Measurements from ENCODE around the gene LAT. TPM values are rescaled to one million over a fixed set of nuclear protein-coding genes. Genes with fewer than 3 reads are reported as not detected.

LAT gene
- total RNA-seq, 2 experiments from 2014 or later: 250 to 276 TPM

DNA sequence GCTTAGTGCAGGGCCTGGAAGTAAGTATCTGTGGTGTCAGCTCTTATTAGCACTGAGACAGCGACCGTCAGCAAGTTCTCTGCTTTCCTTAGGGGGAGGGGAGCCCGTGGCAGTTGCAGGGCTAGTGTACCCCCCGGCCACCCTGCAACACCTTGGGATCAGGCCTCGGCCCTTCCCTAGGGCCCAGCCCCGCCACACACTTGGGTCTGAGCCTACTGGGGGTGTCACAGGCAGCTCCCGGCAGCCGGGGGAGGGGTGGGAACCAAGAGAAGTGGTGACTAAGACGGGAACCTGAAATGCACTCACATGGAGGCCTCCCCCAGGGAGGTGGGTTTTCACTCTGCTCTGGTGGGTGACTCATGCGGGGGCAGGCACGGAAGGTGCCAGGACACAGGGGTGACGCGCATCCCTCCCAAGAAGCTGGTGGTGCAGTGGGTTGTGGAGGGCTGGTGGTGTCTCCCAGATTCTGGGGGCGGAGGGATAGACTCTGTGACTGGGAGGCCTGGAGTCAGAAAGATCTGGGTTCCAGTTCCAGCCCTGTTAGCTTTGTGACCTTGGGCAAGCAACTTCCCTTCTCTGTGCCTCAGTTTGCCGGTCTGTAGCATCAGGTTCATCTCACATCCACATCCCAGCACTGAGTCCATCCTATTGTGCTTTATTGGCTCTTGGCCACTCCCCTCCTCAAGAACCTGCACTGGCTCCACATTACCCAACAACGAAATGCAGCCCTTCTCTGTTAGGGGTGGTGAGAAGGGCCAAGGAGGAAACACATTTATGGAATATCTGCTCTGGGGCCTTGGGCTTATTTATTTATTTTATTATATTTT is 44.5 kb downstream of the LAT start:
- intact Hi-C loops (cut with micrococcal nuclease): loop anchor here (1.0 to 10.0 kb wide), 2 partner anchors 8 to 55 kb away; no protein-coding TSS in a partner anchor
- H3K9me3 Mint-ChIP-seq: no peaks in the 10 kb centered on the region
- H3K4me3 Mint-ChIP-seq: peak overlapping the region; percentile 23
- no peaks in the 10 kb centered on the region for H3K27me3 Mint-ChIP-seq
- DNase-seq: peak; percentile 96
- POLR2A ChIA-PET: interaction anchor here (1.1 to 2.7 kb wide), 7 partner anchors 9 to 55 kb away, joined by 3 to 29 read pairs (median 4); partner anchors contain the start of genes LAT and SPNS1
- H3K36me3 Mint-ChIP-seq: no peaks in the 10 kb centered on the region
- H3K4me1 Mint-ChIP-seq (ENCODE audit: low read depth): peaks cover 44% of the 10 kb centered on the region
- CTCF ChIA-PET: interaction anchor here (1.3 to 1.8 kb wide), 2 partner anchors 9 to 52 kb away, joined by 3 to 5 read pairs; no protein-coding TSS in a partner anchor
- H3K27ac Mint-ChIP-seq: peak overlapping the region; percentile 78

DNA sequence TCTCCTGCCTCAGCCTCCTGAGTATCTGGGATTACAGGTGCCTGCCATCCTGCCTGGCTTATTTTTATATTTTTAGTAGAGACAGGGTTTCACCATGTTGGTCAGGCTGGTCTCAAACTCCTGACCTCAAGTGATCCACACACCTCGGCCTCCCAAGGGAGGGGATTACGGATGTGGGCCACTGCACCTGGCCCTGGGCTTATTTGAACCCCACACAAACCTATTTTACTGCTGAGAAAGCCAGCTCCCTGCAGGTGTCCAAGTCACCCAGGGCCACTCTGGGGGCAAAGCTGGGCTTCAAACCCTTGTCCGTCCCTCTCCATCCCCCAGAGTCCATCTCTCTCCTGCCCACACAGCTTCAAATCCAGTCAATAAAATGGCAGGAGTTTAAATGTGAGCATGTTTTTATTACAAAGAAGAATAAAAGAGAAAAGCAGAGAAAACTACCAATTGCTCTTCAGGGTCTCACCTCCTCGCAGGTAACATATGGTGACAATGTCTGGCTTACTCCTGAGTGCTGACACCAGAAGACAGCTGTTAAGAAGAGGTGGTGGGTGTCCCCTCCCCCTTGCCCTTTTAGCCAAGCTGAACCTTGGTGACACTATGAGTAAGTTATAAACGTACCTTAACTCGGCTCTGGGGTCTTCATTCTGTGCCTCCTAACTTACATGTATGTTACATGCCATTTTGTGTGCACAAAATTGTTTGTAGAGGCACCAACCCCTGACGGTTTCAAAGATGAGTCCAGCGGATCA is 45.4 kb downstream of the LAT start:
- intact Hi-C loops (cut with micrococcal nuclease): no loop called here
- H3K27me3 Mint-ChIP-seq: no peaks in the 10 kb centered on the region
- H3K4me1 Mint-ChIP-seq (ENCODE audit: low read depth): peaks cover 36% of the 10 kb centered on the region
- ChIA-PET CTCF (interaction anchor here (1.5 to 1.8 kb wide), 2 partner anchors 10 to 49 kb away, joined by 4 to 5 read pairs; no protein-coding TSS in a partner anchor), POLR2A (interaction anchor here (0.5 to 2.7 kb wide), 7 partner anchors 10 to 107 kb away, joined by 3 to 29 read pairs (median 4); partner anchors contain the start of genes LAT and SPNS1)
- H3K4me3 Mint-ChIP-seq: no peak overlapping the region
- no peak for DNase-seq
- no peaks in the 10 kb centered on the region for H3K36me3 Mint-ChIP-seq
- H3K27ac Mint-ChIP-seq: no peak overlapping the region
- H3K9me3 Mint-ChIP-seq: no peaks in the 10 kb centered on the region

Other genes starting within 250 kb of the LAT start
- gene NPIPB9, start 233.3 kb upstream of the LAT start, total RNA-seq: under 1 TPM; 0.52 to 0.58 TPM
- gene ATXN2L, start 162.1 kb upstream of the LAT start, total RNA-seq: 100 to 1,000 TPM; 260 to 277 TPM
- gene TUFM, start 138.7 kb upstream of the LAT start, total RNA-seq: 100 to 1,000 TPM; 221 TPM
- gene SH2B1, start 121.2 kb upstream of the LAT start, total RNA-seq: 10 to 100 TPM; 32.3 to 34.9 TPM
- 1 to 10 TPM; 3.3 to 3.8 TPM for gene ATP2A1, start 106.6 kb upstream of the LAT start, total RNA-seq
- gene RABEP2, start 59.8 kb upstream of the LAT start, total RNA-seq: 10 to 100 TPM; 11.3 to 12.0 TPM
- gene CD19, start 53.1 kb upstream of the LAT start, total RNA-seq: under 1 TPM in 1 of 2 experiments, not detected in 1; 0.29 TPM
- 10 to 100 TPM; 57.7 to 64.6 TPM for gene NFATC2IP, start 34.1 kb upstream of the LAT start, total RNA-seq
- gene SPNS1, start 10.3 kb upstream of the LAT start, total RNA-seq: 10 to 100 TPM; 11.3 to 12.0 TPM

Measured in activated CD4-positive, alpha-beta memory T cell treated with anti-CD3 and anti-CD28 coated beads for 36 hours (primary cell).